PC-3 (cell line): ENCODE data around the gene CD3E. TPM values are rescaled to one million over a fixed set of nuclear protein-coding genes. Genes with fewer than 3 reads are reported as not detected.

ENCODE experiments used
- ATAC-seq: fragments of 200-7000 bp; cut with Tn5 transposase; 2 replicates; pipeline ENCODE4 v1.9.1; 2020; ENCODE audit warnings: mild to moderate bottlenecking, moderate library complexity
- BruUV-seq: library from RNA; stranded (reverse); fragments of 400-500 nt; replicated peaks from 2 replicates; lab custom pipeline; 2021; lab: Mats Ljungman, UMichigan
- CTCF ChIA-PET: fragments of 300-600 bp; sonication (Branson Sonifier 250); formaldehyde crosslinking; loops from one replicate; lab custom pipeline; 2022; ENCODE audit warnings: antibody characterized with exemption; lab: Charles Lee
- POLR2A ChIA-PET: fragments of 300-600 bp; sonication (Branson Sonifier 250); formaldehyde crosslinking; loops from one replicate; lab custom pipeline; 2022; ENCODE audit warnings: antibody characterized with exemption; ENCODE audit not compliant: unreplicated experiment; lab: Charles Lee
- DNase-seq: peaks from one replicate; pipeline ENCODE4 v3.0.0-alpha.2; 2015
- H2AFZ ChIP-seq: fragments of 300-600 bp; sonication (generic); 2 replicates; pipeline ENCODE4 v1.6.0; 2016; ENCODE audit warnings: antibody characterized with exemption, low read length
- H3F3A ChIP-seq: fragments of 300-600 bp; sonication (generic); one replicate; pipeline ENCODE4 v1.6.0; 2017; ENCODE audit warnings: antibody characterized with exemption, low read length, control low read depth, mild to moderate bottlenecking; ENCODE audit not compliant: unreplicated experiment
- H3K27ac ChIP-seq: fragments of 300-600 bp; sonication (generic); 2 replicates; pipeline ENCODE4 v1.5.1; 2016; ENCODE audit warnings: mild to moderate bottlenecking, low read length
- H3K27me3 ChIP-seq: fragments of 300-600 bp; sonication (generic); 2 replicates; pipeline ENCODE4 v1.6.1; 2016; ENCODE audit warnings: low read length, mixed read lengths
- H3K36me3 ChIP-seq: fragments of 300-600 bp; sonication (generic); 2 replicates; pipeline ENCODE4 v1.6.1; 2016; ENCODE audit warnings: low read depth, mixed run types, low read length, mixed read lengths
- H3K4me1 ChIP-seq: fragments of 300-600 bp; sonication (generic); 2 replicates; pipeline ENCODE4 v1.5.1; 2016; ENCODE audit warnings: low read length; ENCODE audit not compliant: insufficient read depth
- H3K4me2 ChIP-seq: fragments of 300-600 bp; sonication (generic); 2 replicates; pipeline ENCODE4 v1.6.0; 2016; ENCODE audit warnings: low read length
- H3K4me3 ChIP-seq: fragments of 300-600 bp; sonication (generic); 2 replicates; pipeline ENCODE4 v1.5.1; 2016; ENCODE audit warnings: mild to moderate bottlenecking, low read length, mixed read lengths
- H3K79me2 ChIP-seq: fragments of 300-600 bp; sonication (generic); 2 replicates; pipeline ENCODE4 v1.6.1; 2017; ENCODE audit warnings: low read length, mixed read lengths
- H3K9ac ChIP-seq: fragments of 300-600 bp; sonication (generic); 2 replicates; pipeline ENCODE4 v1.6.0; 2016; ENCODE audit warnings: mild to moderate bottlenecking, low read length
- H3K9me2 ChIP-seq: fragments of 300-600 bp; sonication (generic); replicated peaks from 2 replicates; pipeline ENCODE4 v1.6.1; 2016; ENCODE audit warnings: mixed run types, low read length, mixed read lengths
- H3K9me3 ChIP-seq: fragments of 300-600 bp; sonication (generic); 2 replicates; pipeline ENCODE4 v1.6.1; 2016; ENCODE audit warnings: low read length, mixed read lengths
- H4K20me1 ChIP-seq: fragments of 300-600 bp; sonication (generic); 2 replicates; pipeline ENCODE4 v1.6.1; 2016; ENCODE audit warnings: low read length, mixed read lengths
- EZH2 ChIP-seq: fragments of 300-600 bp; sonication (generic); IDR thresholded peaks from one replicate; pipeline ENCODE4 v1.6.1; 2017; ENCODE audit warnings: antibody characterized with exemption, mild to moderate bottlenecking, low read length; ENCODE audit not compliant: unreplicated experiment
- EZH2phosphoT487 ChIP-seq: fragments of 300-600 bp; sonication (generic); IDR thresholded peaks from 2 replicates; pipeline ENCODE4 v1.6.1; 2018; ENCODE audit warnings: mild to moderate bottlenecking, antibody characterized with exemption, low read length, borderline replicate concordance
- intact Hi-C: fragments of 100-400 bp; cut with micrococcal nuclease; formaldehyde crosslinking; loops from 2 replicates; pipeline ENCODE4 v1.9.0; 2023
- total RNA-seq: library from RNA; depleted of rRNA; stranded (reverse); fragments of >200 nt; gene quantifications from 2 replicates; pipeline ENCODE4 v1.2.3, GENCODE V29; 2014
- TF ChIP-seq, protein P1 (sequence below): fragments of 300-600 bp; sonication (generic); conservative IDR thresholded peaks from 2 replicates; pipeline ENCODE4 v1.5.1; 2017; ENCODE audit warnings: antibody characterized with exemption, low read depth, mild to moderate bottlenecking, low read length

CD3E gene
- total RNA-seq, 1 experiment from 2014 or later, result not detected

DNA sequence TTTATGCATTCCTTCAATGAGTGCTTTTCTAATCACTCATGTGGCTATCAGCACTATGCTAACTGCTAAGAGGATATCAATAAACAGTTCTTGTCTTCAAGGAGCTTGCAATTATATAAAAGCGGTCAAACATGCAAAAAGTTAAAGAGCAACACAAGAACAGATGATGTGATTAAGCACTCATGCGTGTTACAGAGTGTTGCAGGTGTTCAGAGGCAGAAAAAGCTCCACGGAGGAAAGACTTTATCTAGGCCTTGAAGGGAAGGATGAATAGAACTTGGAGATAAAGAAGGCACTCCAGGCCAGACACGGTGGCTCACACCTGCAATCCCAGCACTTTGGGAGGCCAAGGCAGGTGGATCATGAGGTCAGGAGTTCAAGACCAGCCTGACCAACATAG, 13.6 kb downstream of the CD3E start:
- POLR2A ChIA-PET, result no interaction called here

DNA sequence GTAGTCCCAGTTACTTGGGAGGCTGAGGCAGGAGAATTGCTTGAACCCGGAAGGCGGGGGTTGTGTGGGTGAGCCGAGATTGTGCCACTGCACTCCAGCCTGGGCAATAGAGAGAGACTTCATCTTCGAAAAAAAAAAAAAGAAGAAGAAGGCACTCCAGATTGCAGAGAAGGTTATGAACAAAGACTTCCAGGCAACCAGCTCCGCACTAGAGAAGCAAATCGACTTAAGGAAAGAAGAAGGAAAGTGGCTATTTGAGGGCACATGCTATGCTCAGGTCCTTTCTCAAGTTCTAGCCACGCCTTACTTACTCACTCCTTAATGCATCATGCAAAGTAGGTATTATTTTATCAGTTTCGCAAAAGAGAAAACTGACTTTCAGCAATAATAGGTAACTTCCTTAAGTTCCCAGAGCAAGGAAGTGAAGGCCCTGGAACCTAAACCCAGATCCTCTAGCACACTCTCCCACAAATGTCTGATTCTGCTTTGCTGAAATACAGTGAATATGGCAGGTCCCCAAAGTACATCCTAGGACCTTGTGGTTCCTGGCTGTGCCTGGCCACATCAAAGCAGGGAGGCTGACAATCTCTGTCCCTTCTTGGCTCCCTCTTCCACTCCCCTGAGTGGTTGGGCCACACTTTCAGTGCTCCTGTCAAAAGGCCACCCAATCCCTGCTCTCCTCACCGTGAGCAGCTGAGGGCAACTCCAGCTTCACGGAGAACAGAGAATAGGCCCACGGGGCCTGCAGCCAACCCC, 14.2 kb downstream of the CD3E start:
- H3K4me1 ChIP-seq, result peaks cover 52% of the 10 kb centered on the region

More for the DNA sequence above, 13.6 kb downstream of the CD3E start:
- BruUV-seq, result no TSS peak
- H3K27me3 ChIP-seq, result no peaks in the 10 kb centered on the region
- no peak overlapping the region for H3K4me3 ChIP-seq
- no peaks in the 10 kb centered on the region for H3K79me2 ChIP-seq
- CTCF ChIA-PET, result interaction anchor here (0.6 kb wide), 2 partner anchors 10 to 24 kb away, joined by 3 to 4 read pairs; no protein-coding TSS in a partner anchor
- H2AFZ ChIP-seq, result no peak overlapping the region
- intact Hi-C loops, result no loop called here
- no peak overlapping the region for H3K4me2 ChIP-seq
- H3K9ac ChIP-seq, result no peak overlapping the region
- H3K4me1 ChIP-seq, result peaks cover 52% of the 10 kb centered on the region
- no peak for TF ChIP-seq EZH2
- TF ChIP-seq EZH2phosphoT487, result no peak
- TF ChIP-seq, protein P1, sequence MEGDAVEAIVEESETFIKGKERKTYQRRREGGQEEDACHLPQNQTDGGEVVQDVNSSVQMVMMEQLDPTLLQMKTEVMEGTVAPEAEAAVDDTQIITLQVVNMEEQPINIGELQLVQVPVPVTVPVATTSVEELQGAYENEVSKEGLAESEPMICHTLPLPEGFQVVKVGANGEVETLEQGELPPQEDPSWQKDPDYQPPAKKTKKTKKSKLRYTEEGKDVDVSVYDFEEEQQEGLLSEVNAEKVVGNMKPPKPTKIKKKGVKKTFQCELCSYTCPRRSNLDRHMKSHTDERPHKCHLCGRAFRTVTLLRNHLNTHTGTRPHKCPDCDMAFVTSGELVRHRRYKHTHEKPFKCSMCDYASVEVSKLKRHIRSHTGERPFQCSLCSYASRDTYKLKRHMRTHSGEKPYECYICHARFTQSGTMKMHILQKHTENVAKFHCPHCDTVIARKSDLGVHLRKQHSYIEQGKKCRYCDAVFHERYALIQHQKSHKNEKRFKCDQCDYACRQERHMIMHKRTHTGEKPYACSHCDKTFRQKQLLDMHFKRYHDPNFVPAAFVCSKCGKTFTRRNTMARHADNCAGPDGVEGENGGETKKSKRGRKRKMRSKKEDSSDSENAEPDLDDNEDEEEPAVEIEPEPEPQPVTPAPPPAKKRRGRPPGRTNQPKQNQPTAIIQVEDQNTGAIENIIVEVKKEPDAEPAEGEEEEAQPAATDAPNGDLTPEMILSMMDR, result no peak
- no peaks in the 10 kb centered on the region for H4K20me1 ChIP-seq
- H3K9me2 ChIP-seq, result no peaks in the 10 kb centered on the region
- H3K9me3 ChIP-seq, result no peaks in the 10 kb centered on the region
- DNase-seq (no peak), ATAC-seq (no peak)
- no peaks in the 10 kb centered on the region for H3K36me3 ChIP-seq
- H3F3A ChIP-seq, result no peaks in the 10 kb centered on the region
- no peak overlapping the region for H3K27ac ChIP-seq

More for the DNA sequence above, 14.2 kb downstream of the CD3E start:
- intact Hi-C loops, result no loop called here
- no peak overlapping the region for H3K27ac ChIP-seq
- no peaks in the 10 kb centered on the region for H3K9me2 ChIP-seq
- no peak overlapping the region for H3K9ac ChIP-seq
- no peaks in the 10 kb centered on the region for H4K20me1 ChIP-seq
- no TSS peak for BruUV-seq
- no peak overlapping the region for H3K4me3 ChIP-seq
- POLR2A ChIA-PET, result no interaction called here
- H3K27me3 ChIP-seq, result no peaks in the 10 kb centered on the region
- H3F3A ChIP-seq, result no peaks in the 10 kb centered on the region
- TF ChIP-seq EZH2phosphoT487, result no peak
- TF ChIP-seq, protein P1, result no peak
- TF ChIP-seq EZH2, result no peak
- no peak overlapping the region for H3K4me2 ChIP-seq
- no peaks in the 10 kb centered on the region for H3K9me3 ChIP-seq
- H3K79me2 ChIP-seq, result no peaks in the 10 kb centered on the region
- no peaks in the 10 kb centered on the region for H3K36me3 ChIP-seq
- ATAC-seq (no peak), DNase-seq (peak; percentile 30)
- no peak overlapping the region for H2AFZ ChIP-seq
- CTCF ChIA-PET, result interaction anchor here (0.6 kb wide), 2 partner anchors 9 to 24 kb away, joined by 3 to 4 read pairs; no protein-coding TSS in a partner anchor
